ENCODE data around the gene KAZN. TPM values are rescaled to one million over a fixed set of nuclear protein-coding genes. Genes with fewer than 3 reads are reported as not detected.

The KAZN gene
- polyA plus RNA-seq, 1 experiment: 3.7 TPM

DNA sequence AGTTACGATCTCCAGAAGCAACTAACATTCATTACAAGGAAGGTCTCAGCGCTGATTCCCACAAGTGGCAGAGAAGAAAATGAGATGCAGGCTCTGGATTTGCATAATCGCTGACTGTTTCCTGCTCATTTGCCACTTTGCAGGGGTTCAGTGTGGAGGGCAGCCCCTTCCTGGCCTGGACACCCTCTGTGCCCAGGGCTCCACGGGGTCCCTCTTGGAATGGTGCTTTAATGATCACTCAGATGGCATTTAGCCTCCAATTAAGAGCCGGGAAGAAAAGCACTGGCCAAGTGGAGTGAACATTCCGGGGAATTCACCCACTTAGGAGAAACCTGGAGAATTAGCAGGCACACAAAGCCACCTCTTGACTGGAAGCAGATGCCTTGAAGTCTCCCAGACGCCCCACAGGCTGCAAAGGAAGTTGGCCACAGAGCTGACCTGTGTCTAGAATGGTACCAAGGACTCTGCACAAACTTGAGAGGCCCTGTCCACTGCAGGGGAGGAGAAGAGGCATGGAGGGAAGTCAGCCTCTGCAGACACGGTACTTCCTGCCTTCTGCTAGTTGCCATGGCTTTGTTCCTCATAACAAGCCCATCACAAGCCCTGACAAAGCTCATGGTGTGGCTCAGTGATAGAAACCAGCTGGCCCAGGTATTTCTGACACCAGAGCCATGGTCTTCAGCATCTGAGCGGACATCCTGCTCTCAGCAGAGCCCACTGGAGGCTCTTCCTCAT, 157.2 kb downstream of the KAZN start:
- TF ChIP-seq, protein P1, sequence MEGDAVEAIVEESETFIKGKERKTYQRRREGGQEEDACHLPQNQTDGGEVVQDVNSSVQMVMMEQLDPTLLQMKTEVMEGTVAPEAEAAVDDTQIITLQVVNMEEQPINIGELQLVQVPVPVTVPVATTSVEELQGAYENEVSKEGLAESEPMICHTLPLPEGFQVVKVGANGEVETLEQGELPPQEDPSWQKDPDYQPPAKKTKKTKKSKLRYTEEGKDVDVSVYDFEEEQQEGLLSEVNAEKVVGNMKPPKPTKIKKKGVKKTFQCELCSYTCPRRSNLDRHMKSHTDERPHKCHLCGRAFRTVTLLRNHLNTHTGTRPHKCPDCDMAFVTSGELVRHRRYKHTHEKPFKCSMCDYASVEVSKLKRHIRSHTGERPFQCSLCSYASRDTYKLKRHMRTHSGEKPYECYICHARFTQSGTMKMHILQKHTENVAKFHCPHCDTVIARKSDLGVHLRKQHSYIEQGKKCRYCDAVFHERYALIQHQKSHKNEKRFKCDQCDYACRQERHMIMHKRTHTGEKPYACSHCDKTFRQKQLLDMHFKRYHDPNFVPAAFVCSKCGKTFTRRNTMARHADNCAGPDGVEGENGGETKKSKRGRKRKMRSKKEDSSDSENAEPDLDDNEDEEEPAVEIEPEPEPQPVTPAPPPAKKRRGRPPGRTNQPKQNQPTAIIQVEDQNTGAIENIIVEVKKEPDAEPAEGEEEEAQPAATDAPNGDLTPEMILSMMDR (IDR thresholded peaks at IDR 0.05; ENCODE audit: low read depth, low read length): no peak
- no peak overlapping the region for H3K4me3 ChIP-seq (ENCODE audit: low read depth, low read length)
- ChIA-PET POLR2A (no interaction called here), CTCF (no interaction called here)
- peaks cover 2% of the 10 kb centered on the region for H3K27me3 ChIP-seq (ENCODE audit: control insufficient read depth, insufficient read depth, low read length)
- DNase-seq (ENCODE audit: low read depth, low spot score): no peak
- no peak overlapping the region for H3K27ac ChIP-seq (ENCODE audit: low read depth, low read length)
- no peaks in the 10 kb centered on the region for H3K9me3 ChIP-seq (ENCODE audit: control insufficient read depth, insufficient read depth, low read length)

DNA sequence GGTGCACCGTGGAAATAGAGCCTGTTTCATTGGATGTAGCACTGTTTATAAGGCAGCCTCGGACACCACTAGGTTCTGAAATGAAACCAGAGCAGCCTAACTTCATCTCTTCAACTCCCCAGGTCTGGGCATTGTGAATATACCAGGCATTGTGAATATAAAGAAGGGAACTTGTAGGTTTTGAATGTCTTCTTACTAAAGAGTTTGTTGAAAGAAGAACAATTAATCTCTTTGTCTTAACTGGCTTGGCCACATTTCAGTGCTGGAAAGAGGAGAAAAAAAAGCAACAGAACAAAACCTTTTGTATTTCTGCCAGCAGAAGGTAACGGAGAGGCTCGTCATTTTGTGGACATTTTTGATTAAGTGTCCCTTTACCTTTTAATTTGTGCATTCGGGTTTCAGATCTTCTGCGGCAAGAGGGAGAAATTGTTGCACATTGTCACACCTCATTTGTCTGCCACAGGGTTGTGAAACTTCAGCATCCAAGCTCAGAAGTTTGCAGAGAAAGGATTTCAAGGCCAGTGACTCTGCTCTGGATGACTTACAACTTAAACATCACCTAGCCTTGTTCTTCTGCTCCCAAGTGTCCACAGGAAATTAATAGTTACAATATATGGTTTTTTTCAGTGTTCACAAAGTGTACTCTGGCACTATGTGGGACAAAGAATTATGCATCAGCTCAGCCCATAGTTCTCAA, 158.3 kb downstream of the KAZN start:
- Histone ChIP-seq H3K9me3 (ENCODE audit: control insufficient read depth, insufficient read depth, low read length) (no peaks in the 10 kb centered on the region), H3K27me3 (ENCODE audit: control insufficient read depth, insufficient read depth, low read length) (peaks cover 2% of the 10 kb centered on the region), H3K27ac (ENCODE audit: low read depth, low read length) (no peak overlapping the region), H3K4me3 (ENCODE audit: low read depth, low read length) (no peak overlapping the region)
- DNase-seq (ENCODE audit: low read depth, low spot score): no peak
- TF ChIP-seq, protein P1 (IDR thresholded peaks at IDR 0.05; ENCODE audit: low read depth, low read length): no peak
- POLR2A ChIA-PET: interaction anchor here (0.5 kb wide), 1 partner anchor 178 kb away, joined by 3 read pairs; no protein-coding TSS in a partner anchor
- CTCF ChIA-PET: no interaction called here

DNA sequence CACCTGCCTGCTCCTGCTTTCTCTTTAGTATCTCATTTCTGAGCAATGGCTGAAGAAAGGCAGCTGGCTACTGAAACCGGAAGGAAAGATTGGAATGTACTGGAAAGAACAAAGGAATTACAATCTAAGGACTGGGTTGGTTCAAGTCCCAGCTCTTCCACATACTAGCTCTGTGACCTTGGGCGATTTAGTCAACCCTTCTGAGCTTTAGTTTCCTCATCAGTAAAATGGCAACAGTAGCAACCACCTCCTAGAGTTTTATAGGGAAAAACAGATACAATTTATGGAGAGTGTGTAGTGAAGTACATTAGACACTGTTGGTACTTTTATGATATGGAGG, 158.8 kb downstream of the KAZN start:
- TF ChIP-seq, protein P1 (IDR thresholded peaks at IDR 0.05; ENCODE audit: low read depth, low read length): no peak
- no peak for DNase-seq (ENCODE audit: low read depth, low spot score)
- ChIA-PET POLR2A (interaction anchor here (0.5 kb wide), 1 partner anchor 177 kb away, joined by 3 read pairs; no protein-coding TSS in a partner anchor), CTCF (no interaction called here)
- Histone ChIP-seq H3K4me3 (ENCODE audit: low read depth, low read length) (no peak overlapping the region), H3K9me3 (ENCODE audit: control insufficient read depth, insufficient read depth, low read length) (no peaks in the 10 kb centered on the region), H3K27me3 (ENCODE audit: control insufficient read depth, insufficient read depth, low read length) (peaks cover 2% of the 10 kb centered on the region), H3K27ac (ENCODE audit: low read depth, low read length) (no peak overlapping the region)

DNA sequence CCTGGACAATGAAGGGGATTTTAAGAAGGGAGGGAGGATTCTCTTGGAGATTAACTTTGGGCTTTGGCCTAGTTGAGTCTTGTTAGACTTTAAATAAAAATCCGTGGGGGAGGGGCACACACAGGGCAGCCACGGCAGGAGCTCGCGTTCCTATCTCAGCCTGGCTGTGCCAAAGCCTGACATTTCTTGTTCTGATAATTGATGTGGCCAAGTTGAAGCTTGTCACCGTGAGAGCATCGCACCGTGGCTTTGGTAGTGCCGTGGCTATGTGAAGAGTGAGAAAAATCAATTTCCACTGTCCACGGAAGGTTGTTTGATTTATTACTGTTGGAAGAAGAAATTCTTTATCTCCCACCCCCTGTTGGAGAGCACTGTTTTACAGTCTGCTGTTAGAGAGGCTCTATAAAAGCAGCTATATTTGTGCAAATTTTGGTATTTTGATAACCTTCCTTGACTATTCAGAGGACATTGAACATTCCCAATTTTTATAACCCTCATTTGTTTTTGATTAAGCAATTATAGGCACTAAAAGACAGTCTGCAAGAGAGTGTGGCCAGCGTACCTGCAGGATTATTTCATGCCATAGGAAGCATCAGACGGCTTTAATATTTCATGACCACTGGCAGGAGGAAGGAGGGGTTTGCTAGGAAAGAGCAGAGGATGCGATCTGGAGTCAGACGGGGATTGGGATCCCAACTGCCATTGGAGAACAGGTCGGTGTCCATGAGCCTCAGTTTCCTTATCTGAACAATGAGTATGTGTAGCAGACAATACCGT, 160.7 kb downstream of the KAZN start:
- POLR2A ChIA-PET: no interaction called here
- no peak overlapping the region for H3K4me3 ChIP-seq (ENCODE audit: low read depth, low read length)
- no peak for DNase-seq (ENCODE audit: low read depth, low spot score)
- CTCF ChIA-PET: interaction anchor here (0.8 to 1.2 kb wide), 2 partner anchors 19 to 268 kb away, joined by 3 read pairs; no protein-coding TSS in a partner anchor
- peaks cover 4% of the 10 kb centered on the region for H3K27me3 ChIP-seq (ENCODE audit: control insufficient read depth, insufficient read depth, low read length)
- TF ChIP-seq, protein P1 (IDR thresholded peaks at IDR 0.05; ENCODE audit: low read depth, low read length): no peak
- no peak overlapping the region for H3K27ac ChIP-seq (ENCODE audit: low read depth, low read length)
- no peaks in the 10 kb centered on the region for H3K9me3 ChIP-seq (ENCODE audit: control insufficient read depth, insufficient read depth, low read length)
